ENCODE data around the gene ARID3A. TPM values are rescaled to one million over a fixed set of nuclear protein-coding genes. Genes with fewer than 3 reads are reported as not detected.
A peak's percentile ranks its signal among the peaks of the same experiment; 100 is the strongest.

The ARID3A gene
- total and polyA plus RNA-seq, 2 of the 13 experiments (the other 11 are each of a cell fraction or from before 2014, with no cell fraction given) = 71.3 to 77.9 TPM

GRCh38 chr19:988510-988909 lies 62.7 kb downstream of the ARID3A start:
- Histone ChIP-seq H4K20me1 (ENCODE audit: insufficient read depth, low read length) (peaks cover 6% of the 10 kb centered on the region; the same call in 1 of the 2 replicates), H3K4me3 (replicated peaks in 1 of 3; ENCODE audit: insufficient read depth in 1 of 3, low read depth in 2 of 3, low read length in 3 of 3) (no peak overlapping the region), H3K9ac (ENCODE audit: insufficient read depth, low read depth, low read length) (no peak overlapping the region), H3K27me3 (ENCODE audit: control insufficient read depth in 1 of 2, insufficient read depth in 2 of 2, low read length in 2 of 2) (no peaks in the 10 kb centered on the region), H3K27ac (ENCODE audit: extremely low read length, insufficient read depth, low read length) (no peak overlapping the region), H3K9me3 (ENCODE audit: low read length) (no peaks in the 10 kb centered on the region), H3K36me3 (replicated peaks in 1 of 2; ENCODE audit: control insufficient read depth in 1 of 2, insufficient read depth in 2 of 2, low read length in 2 of 2) (peaks cover 22 to 46% of the 10 kb centered on the region in 2 experiments), H3K4me1 (ENCODE audit: insufficient read depth, low read length) (peaks cover 32% of the 10 kb centered on the region), H3K79me2 (ENCODE audit: insufficient read depth, low read length) (peaks cover 14% of the 10 kb centered on the region), H3K4me2 (ENCODE audit: low read depth, low read length) (no peak overlapping the region), H2AFZ (ENCODE audit: low read length) (no peak overlapping the region)
- no peak for ATAC-seq
- TF ChIP-seq TARDBP (CRISPR knock-in tag; IDR thresholded peaks at IDR 0.05) = no peak
- peak; percentile 26; the same call in 1 of the 2 replicates for TF ChIP-seq ZNF768 (CRISPR knock-in tag; IDR thresholded peaks at IDR 0.05)
- intact Hi-C loops (cut with micrococcal nuclease; ENCODE audit: unreplicated experiment) (no loop called here), in situ Hi-C loops (cut with HindIII; ENCODE audit: extremely low pct_ligation_motif_present, low pct_unique_long_range_greater_than_20kb) (loop anchor here (10.0 kb wide), 2 partner anchors 124 to 224 kb away; no protein-coding TSS in a partner anchor)
- no TSS peak for BruUV-seq (replicated peaks)
- DNase-seq (ENCODE audit: low spot score) = no peak
- POLR2A ChIA-PET = no interaction called here
- no peak for FAIRE-seq
- CTCF ChIA-PET (ENCODE audit: low intra/inter-chr PET ratio, low total read pairs) = no interaction called here
- WGBS (ENCODE audit: low lambda C conversion rate) = 93% methylated on average over 11 of the region's 15 CpGs

GRCh38 chr19:989381-990081 lies 63.7 kb downstream of the ARID3A start:
- H3K4me2 ChIP-seq (ENCODE audit: low read depth, low read length) = no peak overlapping the region
- no peak overlapping the region for H3K9ac ChIP-seq (ENCODE audit: insufficient read depth, low read depth, low read length)
- no peak overlapping the region for H3K27ac ChIP-seq (ENCODE audit: extremely low read length, insufficient read depth, low read length)
- intact Hi-C loops (cut with micrococcal nuclease; ENCODE audit: unreplicated experiment) (loop anchor here (10.0 kb wide), 1 partner anchor 205 kb away; no protein-coding TSS in a partner anchor), in situ Hi-C loops (cut with HindIII; ENCODE audit: extremely low pct_ligation_motif_present, low pct_unique_long_range_greater_than_20kb) (loop anchor here (10.0 kb wide), 2 partner anchors 125 to 225 kb away; no protein-coding TSS in a partner anchor)
- ChIA-PET POLR2A (no interaction called here), CTCF (ENCODE audit: low intra/inter-chr PET ratio, low total read pairs) (no interaction called here)
- H3K9me3 ChIP-seq (ENCODE audit: low read length) = no peaks in the 10 kb centered on the region
- H3K36me3 ChIP-seq (replicated peaks in 1 of 2; ENCODE audit: control insufficient read depth in 1 of 2, insufficient read depth in 2 of 2, low read length in 2 of 2) = peaks cover 22 to 46% of the 10 kb centered on the region in 2 experiments
- peaks cover 6% of the 10 kb centered on the region; the same call in 1 of the 2 replicates for H4K20me1 ChIP-seq (ENCODE audit: insufficient read depth, low read length)
- H3K79me2 ChIP-seq (ENCODE audit: insufficient read depth, low read length) = peaks cover 11% of the 10 kb centered on the region
- BruUV-seq (replicated peaks) = no TSS peak
- FAIRE-seq = no peak
- no peak overlapping the region for H3K4me3 ChIP-seq (replicated peaks in 1 of 3; ENCODE audit: insufficient read depth in 1 of 3, low read depth in 2 of 3, low read length in 3 of 3)
- no peaks in the 10 kb centered on the region for H3K27me3 ChIP-seq (ENCODE audit: control insufficient read depth in 1 of 2, insufficient read depth in 2 of 2, low read length in 2 of 2)
- ATAC-seq = no peak
- WGBS (ENCODE audit: low lambda C conversion rate) = no CpG with 5 or more reads among the region's 25 CpGs
- no peak overlapping the region for H2AFZ ChIP-seq (ENCODE audit: low read length)
- H3K4me1 ChIP-seq (ENCODE audit: insufficient read depth, low read length) = peaks cover 37% of the 10 kb centered on the region
- no peak for DNase-seq (ENCODE audit: low spot score)
- TF ChIP-seq ZNF232 (CRISPR knock-in tag; IDR thresholded peaks at IDR 0.05; ENCODE audit: borderline replicate concordance) (no peak), CTCF (CRISPR knock-in tag; IDR thresholded peaks at IDR 0.05) (peak; percentile 49), FOXP1 (IDR thresholded peaks at IDR 0.05) (no peak), FOXP1 (CRISPR knock-in tag; IDR thresholded peaks at IDR 0.05) (no peak), ZNF589 (CRISPR knock-in tag; conservative IDR thresholded peaks at IDR 0.05) (no peak), KDM3A (CRISPR knock-in tag; IDR thresholded peaks at IDR 0.05; ENCODE audit: low read depth) (no peak), SMAD9 (CRISPR knock-in tag; IDR thresholded peaks at IDR 0.05) (no peak), EED (CRISPR knock-in tag; IDR thresholded peaks at IDR 0.05) (no peak), ZNF3 (CRISPR knock-in tag; IDR thresholded peaks at IDR 0.05) (no peak), MBNL3 (CRISPR knock-in tag; conservative IDR thresholded peaks at IDR 0.05) (no peak), CHD4 (IDR thresholded peaks at IDR 0.05; ENCODE audit: borderline replicate concordance, low read length) (no peak), TP53 (CRISPR knock-in tag; conservative IDR thresholded peaks at IDR 0.05) (no peak), AGO2 (optimal IDR thresholded peaks at IDR 0.05; ENCODE audit: low read depth, low read length) (peak; percentile 72), ZNF576 (CRISPR knock-in tag; IDR thresholded peaks at IDR 0.05) (0 out of 2 replicates have a peak, but pooled peaks have one; percentile 67), KDM5B (CRISPR knock-in tag; IDR thresholded peaks at IDR 0.05; ENCODE audit: borderline replicate concordance) (no peak), ZNF562 (CRISPR knock-in tag; IDR thresholded peaks at IDR 0.05; ENCODE audit: borderline replicate concordance) (no peak), ZNF136 (CRISPR knock-in tag; IDR thresholded peaks at IDR 0.05; ENCODE audit: low read depth) (no peak)

All from HepG2 (cell line).